HG03139 (cell line): Measurements from ENCODE around the gene RIPOR3.

Experiments
- ATAC-seq: cut with Tn5 transposase; IDR thresholded peaks from one replicate; pipeline ENCODE4 v1.9.1; 2021; ENCODE audit not compliant: unreplicated experiment

Gene RIPOR3

GRCh38 chr20:50594231-50594590 lies 97.1 kb downstream of the RIPOR3 start:
- no peak for ATAC-seq

- no peak for ATAC-seq
Measured at GRCh38 chr20:50593005-50593335, 98.4 kb downstream of the RIPOR3 start.

GRCh38 chr20:50592282-50593004 lies 98.9 kb downstream of the RIPOR3 start:
- ATAC-seq = no peak

DNA sequence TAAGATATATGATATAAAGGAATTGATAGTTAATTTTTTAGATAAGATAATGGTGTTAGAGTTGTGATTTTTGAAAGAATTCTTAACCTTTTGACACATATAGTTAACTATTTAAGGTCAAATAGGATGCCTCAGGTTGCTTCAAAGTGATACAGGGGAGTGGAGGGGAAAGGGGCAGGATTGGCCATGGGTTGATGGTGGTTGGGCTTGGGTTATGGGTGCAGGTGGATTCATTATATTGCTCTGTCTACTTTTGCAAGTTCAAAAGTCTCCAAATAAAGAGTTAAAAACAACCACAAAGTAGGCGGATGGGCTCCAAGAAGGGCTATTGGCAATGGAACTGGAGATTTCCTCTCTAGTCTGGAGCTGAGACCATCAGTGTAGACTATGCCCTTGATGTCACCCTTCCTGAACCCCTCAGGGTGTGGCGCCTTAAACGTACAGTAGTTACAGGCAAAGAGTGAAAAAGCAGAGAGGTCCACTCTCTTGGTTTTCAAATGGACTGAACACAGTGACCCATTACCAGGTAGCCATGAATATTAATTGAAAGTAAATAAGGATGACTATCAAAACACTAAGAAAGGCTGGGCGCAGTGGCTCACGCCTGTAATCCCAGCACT lies 100.0 kb downstream of the RIPOR3 start:
- no peak for ATAC-seq

- ATAC-seq = no peak
Measured at GRCh38 chr20:50590348-50590664, 101.0 kb downstream of the RIPOR3 start.

DNA sequence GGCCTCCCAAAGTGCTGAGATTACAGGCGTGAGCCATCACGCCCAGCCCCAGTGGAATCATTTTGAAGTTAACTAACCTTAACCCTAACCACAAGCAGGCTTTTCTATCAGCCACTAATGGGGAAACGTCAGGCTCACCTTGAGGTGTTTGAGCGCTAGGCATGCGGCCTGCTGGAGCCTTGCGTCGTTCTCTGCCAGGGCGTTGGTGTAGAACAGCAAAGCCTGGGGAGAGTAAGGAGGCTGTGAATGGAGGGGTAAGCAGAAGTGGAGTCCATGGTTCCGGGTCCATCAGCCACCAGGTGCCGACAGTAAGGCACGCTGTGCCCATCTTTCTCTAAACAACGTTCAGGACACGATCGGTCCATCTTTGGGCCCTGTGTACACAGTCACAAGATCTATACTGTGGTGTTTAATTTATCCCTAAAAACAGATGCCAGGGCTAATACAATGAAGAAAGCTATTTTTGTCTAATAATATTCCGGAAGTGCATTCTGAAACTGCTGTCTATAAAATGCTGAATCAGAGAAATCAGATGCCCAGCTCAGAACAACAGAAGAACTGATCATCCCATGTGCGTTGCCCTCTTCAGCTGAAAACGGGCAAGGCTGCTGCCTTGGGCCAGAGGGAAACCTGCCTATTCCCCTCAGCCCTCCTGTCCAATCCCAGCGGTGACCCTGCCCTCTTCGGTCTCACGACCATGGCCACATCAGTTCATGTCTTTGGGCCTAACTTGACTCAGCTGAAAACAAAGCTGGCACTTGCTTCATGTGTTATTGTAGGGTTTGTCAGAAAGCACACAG lies 101.6 kb downstream of the RIPOR3 start:
- no peak for ATAC-seq

DNA sequence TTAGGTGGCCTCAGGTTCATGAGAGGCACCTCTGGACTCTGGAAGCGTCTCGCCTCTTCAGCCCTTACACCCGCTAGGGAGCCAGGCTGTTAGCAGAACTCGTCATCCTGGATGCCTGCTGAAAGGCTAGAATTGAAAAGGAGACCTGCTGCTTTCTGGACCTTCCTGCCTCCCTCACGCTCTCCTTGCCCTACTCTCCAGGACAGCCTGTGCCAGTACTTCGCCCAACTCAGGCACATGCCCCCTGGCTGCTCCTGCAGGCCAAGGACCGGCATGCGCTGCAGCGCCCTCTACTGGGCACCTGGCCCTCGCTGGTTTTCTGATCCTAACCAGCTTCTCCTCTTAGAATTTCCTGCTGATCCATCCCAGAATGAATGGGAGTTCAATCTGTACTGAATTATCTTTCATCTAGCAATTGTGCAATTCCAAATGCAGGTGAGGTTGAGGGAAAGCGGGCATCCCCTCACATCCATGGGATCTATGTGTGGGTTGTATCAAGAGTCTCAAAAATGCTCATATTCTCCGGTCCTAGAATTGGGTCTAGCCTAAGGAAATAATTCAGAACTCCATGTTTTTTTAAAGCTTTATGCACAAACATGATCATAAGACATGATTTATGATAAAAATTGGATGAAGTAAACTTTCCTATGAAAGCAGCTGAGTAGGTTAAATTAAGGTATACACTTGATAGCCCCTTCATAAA lies 103.2 kb downstream of the RIPOR3 start:
- no peak for ATAC-seq

DNA sequence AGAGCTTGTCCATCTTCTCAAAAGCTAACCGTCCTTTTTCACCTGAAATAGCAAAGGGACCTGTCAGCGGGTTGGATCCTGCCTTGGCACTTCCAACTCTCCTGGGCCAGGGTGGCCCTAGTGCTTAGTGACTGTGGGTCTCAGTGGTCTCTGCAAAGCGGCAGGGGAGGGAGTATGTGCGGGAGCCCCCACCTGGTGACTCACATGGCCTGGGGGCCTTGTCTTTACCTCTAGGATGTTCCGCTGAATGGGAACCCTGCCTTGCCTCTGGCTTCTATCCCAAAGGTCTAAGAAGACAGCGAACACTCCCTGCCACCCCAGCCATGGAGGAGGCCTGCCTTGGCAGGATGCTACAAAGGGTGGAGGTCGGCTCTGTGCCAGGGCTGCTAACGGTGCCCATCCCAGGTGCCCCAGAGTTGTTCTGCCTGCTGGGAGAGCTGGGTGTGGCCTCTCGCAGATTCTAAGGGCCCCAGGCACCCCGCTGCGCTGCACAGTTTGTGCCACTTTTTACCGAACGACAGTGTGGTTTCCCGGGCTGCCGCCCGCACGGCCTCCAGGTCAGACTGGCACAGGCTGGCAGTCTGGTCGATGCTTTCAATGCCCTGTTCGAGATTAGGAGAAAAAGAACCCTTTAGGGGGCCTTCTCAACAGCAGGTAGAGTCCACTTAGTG lies 103.9 kb downstream of the RIPOR3 start:
- no peak for ATAC-seq

DNA sequence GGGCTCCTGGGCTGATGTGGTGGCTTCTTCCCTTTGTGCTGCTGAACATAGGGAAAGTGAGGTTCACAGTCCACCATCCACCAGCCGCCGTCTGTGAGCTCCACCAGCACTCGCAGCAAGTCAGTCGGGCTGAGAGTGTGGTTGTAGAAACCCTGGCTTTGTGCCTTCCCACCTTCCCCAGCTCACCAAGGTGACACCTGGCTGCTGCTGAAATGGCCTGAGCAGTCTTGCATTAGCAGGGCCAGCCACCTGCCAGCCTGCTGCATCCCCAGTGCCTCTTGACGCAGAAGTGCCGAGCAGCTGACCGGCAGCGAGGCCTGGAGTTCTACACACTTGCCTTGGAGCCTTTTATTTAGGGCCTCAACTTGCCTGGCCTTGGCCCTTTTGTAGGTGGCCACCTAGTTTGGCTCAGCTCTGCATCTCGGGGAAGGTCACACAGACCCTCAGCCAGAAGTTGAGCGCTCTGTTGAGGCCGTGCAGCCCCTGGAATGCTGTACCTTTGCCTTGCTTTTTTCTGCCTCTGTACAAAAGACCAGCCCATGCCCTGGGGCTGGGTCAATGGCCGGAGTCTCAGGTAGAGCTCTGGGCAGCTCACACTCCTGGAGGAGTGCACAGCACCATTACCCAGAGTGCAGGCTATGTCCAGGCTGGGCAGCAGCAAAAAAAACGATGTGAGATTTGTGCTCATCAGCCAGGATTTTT lies 104.7 kb downstream of the RIPOR3 start:
- no peak for ATAC-seq

DNA sequence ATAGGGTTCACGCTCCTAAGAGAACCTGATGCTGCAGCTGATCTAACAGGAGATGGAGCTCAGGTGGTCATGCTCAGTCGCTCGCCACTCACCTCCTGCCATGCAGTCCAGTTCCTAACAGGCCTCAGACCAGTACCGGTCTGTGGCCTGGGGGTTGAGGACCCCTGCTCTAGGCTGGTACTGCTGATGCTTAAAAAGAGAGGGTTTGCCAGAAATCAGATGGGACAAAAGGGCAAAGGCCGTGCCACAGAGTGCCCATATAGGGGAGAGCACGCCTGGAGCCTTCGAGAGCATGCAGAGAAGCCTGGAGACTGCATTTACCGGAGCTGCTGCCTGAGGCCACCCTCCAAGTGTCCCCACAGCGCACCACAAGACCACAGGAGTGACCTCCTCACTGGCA lies 105.7 kb downstream of the RIPOR3 start:
- ATAC-seq = no peak

- ATAC-seq = no peak
Measured at GRCh38 chr20:50585214-50585613, 106.1 kb downstream of the RIPOR3 start.

- ATAC-seq = no peak
Measured at GRCh38 chr20:50584687-50585086, 106.7 kb downstream of the RIPOR3 start.

DNA sequence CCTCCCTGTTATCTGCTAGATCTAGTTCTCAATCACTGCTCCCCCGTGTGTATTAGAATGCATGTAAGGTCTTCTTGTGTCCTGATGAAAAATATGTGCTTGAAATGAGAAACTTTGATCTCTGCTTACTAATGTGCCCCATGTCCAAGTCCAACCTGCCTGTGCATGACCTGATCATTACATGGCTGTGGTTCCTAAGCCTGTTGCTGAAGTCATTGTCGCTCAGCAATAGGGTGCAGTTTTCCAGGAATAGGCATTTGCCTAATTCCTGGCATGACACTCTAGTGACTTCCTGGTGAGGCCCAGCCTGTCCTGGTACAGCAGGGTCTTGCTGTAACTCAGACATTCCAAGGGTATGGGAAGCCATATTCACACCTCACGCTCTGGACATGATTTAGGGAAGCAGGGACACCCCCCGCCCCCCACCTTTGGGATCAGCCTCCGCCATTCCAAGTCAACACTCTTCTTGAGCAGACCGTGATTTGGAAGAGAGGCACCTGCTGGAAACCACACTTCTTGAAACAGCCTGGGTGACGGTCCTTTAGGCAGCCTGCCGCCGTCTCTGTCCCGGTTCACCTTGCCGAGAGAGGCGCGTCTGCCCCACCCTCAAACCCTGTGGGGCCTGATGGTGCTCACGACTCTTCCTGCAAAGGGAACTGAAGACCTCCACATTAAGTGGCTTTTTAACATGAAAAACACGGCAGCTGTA lies 107.7 kb downstream of the RIPOR3 start:
- ATAC-seq = no peak

DNA sequence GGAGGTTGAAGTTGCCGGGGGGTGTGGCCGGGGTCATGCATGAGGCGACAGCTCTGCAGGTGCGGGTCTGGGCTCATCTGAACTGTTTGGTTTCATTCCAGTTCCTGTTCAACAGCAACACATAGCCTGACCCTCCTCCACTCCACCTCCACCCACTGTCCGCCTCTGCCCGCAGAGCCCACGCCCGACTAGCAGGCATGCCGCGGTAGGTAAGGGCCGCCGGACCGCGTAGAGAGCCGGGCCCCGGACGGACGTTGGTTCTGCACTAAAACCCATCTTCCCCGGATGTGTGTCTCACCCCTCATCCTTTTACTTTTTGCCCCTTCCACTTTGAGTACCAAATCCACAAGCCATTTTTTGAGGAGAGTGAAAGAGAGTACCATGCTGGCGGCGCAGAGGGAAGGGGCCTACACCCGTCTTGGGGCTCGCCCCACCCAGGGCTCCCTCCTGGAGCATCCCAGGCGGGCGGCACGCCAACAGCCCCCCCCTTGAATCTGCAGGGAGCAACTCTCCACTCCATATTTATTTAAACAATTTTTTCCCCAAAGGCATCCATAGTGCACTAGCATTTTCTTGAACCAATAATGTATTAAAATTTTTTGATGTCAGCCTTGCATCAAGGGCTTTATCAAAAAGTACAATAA lies 108.6 kb downstream of the RIPOR3 start:
- ATAC-seq = no peak

DNA sequence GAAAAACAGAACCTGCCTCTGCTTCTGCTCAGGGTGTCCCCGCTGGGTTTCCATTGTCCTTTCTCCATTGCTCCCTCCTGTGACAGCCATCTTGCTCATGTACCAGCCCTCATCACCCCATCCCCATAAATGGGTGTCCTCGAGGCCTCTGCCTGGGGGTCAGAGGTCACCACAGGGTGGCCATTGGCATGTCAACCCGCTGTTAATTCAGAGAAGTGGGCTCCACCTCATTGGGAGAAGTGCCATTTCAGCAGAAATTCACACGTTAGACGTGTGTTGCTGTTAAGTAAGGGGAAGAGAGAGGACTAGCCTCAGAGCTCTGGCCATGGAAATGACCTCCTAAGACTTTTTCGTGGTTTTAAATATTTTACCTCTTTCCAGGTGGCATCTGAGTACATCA lies 109.2 kb downstream of the RIPOR3 start:
- no peak for ATAC-seq

DNA sequence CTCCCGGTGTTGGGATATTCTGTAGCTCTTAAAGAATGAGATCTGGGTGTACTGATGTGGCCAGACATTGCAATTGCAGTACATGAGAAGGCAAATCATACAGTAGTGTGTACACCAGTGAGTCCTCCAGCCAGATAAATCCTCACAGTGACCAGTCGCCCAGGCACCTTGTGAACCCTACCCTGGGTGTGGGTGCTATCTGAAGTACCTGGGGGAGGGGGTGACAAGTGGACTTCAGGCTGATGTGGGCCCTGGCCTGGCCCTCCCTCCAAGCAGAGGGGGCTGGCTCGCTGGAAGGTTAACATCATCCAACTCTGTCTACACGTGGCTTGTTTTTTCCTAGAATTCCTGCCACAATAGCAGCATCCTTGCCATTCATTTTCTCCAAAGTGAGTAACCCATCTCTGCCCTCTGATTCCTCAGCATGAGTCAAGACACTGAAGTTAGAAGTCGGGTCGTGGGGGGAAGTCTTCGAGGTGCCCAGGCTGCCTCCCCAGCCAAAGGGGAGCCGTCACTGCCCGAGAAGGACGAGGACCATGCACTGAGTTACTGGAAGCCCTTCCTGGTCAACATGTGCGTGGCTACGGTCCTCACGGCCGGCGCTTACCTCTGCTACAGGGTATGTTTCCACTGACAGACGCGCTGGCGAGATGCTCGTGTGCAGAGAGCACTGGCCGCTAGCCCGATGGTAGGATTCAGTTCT lies 110.3 kb downstream of the RIPOR3 start:
- no peak for ATAC-seq

- no peak for ATAC-seq
Measured at GRCh38 chr20:50580016-50580747, 111.2 kb downstream of the RIPOR3 start.

DNA sequence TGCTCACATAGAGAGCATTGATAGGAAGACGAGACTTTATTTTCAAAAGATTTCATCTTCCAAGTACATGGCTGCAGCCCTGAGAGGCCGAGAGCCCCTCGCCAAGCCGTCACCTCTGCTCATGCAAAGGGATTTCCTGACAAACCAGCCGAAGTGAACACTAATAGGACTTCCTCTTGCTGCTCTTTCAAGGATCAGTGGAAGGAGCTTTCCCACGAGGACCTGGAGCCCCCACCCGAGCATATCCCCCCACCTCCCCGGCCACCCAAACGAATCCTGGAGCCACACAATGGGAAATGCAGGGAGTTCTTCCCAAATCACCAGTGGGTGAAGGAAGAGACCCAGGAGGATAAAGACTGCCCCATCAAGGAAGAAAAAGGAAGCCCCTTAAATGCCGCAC lies 111.8 kb downstream of the RIPOR3 start:
- no peak for ATAC-seq
